Activated T-helper 1 cell treated with anti-CD3 and anti-CD28 coated beads, Interleukin-12 subunit alpha, Interleukin-12 subunit beta, Interleukin-2, Interleukin-4 antibody, amounts not matched to agents 30 ng/mL and 10 ng/mL and 1 ng/mL, durations not matched to agents 14 hours and 24 hours and 36 hours (primary cell): ENCODE results near the gene REEP3. TPM values are rescaled to one million over a fixed set of nuclear protein-coding genes. Genes with fewer than 3 reads are reported as not detected.
A peak's percentile ranks its signal among the peaks of the same experiment; 100 is the strongest.

Source experiments
- DNase-seq: peaks from one replicate; pipeline ENCODE4 v3.0.0; 2021; ENCODE audit warnings: low spot score
- H3K27ac Mint-ChIP-seq: one replicate; pipeline ENCODE4 v1.8.0; 2021; ENCODE audit warnings: mild to moderate bottlenecking, mixed read lengths
- H3K27me3 Mint-ChIP-seq: one replicate; pipeline ENCODE4 v1.8.0; 2022; ENCODE audit warnings: mild to moderate bottlenecking, moderate library complexity, mixed read lengths; ENCODE audit not compliant: insufficient read depth
- H3K36me3 Mint-ChIP-seq: one replicate; pipeline ENCODE4 v1.8.0; 2021; ENCODE audit warnings: low read depth, mixed read lengths
- H3K4me1 Mint-ChIP-seq: one replicate; pipeline ENCODE4 v1.8.0; 2021; ENCODE audit warnings: low read depth, mixed read lengths
- H3K4me3 Mint-ChIP-seq: one replicate; pipeline ENCODE4 v1.8.0; 2021; ENCODE audit warnings: mild to moderate bottlenecking, moderate library complexity, mixed read lengths
- H3K9me3 Mint-ChIP-seq: one replicate; pipeline ENCODE4 v1.8.0; 2021; ENCODE audit warnings: mixed read lengths
- intact Hi-C: fragments of 100-400 bp; cut with micrococcal nuclease; formaldehyde crosslinking; loops from one replicate; pipeline ENCODE4 v1.15.1; 2024
- total RNA-seq: library from RNA; stranded (reverse); gene quantifications from 2 replicates; pipeline ENCODE4 v1.2.3, GENCODE V29; 2022

REEP3 gene
- total RNA-seq, 1 donor from 2014 or later, result 28.2 TPM

DNA sequence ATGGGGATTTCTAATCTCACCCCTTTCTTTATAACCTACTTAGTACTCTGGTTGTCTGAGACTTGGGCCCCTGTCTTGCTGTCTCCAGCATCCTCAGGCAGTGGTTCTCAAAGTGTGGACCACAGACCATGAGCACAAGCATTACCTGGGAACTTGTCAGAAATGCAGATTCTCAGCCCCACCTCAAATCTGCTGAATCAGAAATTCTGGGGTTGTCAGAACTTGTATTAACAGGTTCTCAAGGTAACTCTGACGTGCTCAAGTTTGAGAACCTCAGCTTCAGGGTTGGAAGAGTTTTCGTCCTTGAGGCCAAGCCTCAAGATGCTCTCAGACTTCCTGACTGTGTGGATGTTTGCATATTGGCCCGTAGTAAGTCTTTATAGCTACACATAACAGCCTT lies 97.4 kb downstream of the REEP3 start:
- no peak for DNase-seq
- H3K27ac Mint-ChIP-seq, result no peak overlapping the region
- no peaks in the 10 kb centered on the region for H3K27me3 Mint-ChIP-seq
- H3K4me3 Mint-ChIP-seq, result no peak overlapping the region
- intact Hi-C loops, result no loop called here
- peaks cover 20% of the 10 kb centered on the region for H3K36me3 Mint-ChIP-seq
- no peaks in the 10 kb centered on the region for H3K9me3 Mint-ChIP-seq
- H3K4me1 Mint-ChIP-seq, result no peaks in the 10 kb centered on the region

DNA sequence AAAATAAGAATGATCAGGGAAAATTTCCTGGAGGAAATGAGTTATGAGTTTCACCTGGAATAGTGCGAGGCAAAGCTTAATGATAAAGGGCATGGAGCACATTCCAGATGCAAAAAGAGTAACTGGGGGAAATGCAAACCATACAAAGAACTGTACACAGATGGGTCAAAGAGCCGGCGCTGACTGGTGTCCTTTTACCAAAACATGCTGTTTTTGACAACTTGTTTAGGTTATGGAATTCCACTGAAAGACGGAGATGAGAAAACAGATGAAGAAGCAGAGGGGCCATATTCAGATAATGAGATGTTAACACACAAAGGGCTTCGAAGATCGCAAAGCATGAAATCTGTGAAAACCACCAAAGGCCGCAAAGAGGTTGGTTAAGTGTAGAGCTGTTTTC lies 98.2 kb downstream of the REEP3 start:
- peaks cover 19% of the 10 kb centered on the region for H3K36me3 Mint-ChIP-seq
- intact Hi-C loops, result no loop called here

DNA sequence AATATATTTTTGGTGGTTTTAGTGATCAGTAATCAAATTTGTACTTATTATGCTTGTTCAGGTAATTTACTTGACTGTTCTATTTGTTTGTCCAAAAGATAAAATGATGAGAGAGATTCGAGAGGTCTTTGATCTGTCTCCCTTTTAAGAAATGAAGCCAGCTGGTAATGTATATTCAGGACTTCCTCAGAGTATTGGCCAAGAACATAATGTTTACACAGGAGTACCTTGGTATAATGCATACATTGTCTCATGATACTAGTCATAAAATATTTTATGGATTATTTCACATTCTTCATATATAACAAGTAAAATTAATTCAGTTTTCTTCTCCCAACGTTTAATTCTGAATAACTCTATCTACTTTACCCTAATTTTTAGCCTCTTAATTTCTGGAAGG lies 100.9 kb downstream of the REEP3 start:
- Mint-ChIP-seq H3K4me1 (no peaks in the 10 kb centered on the region), H3K4me3 (no peak overlapping the region), H3K9me3 (no peaks in the 10 kb centered on the region), H3K27me3 (no peaks in the 10 kb centered on the region), H3K27ac (no peak overlapping the region), H3K36me3 (peaks cover 13% of the 10 kb centered on the region)
- no peak for DNase-seq
- intact Hi-C loops, result no loop called here

More for the DNA sequence above, 98.2 kb downstream of the REEP3 start:
- no peak for DNase-seq
- Mint-ChIP-seq H3K4me3 (no peak overlapping the region), H3K27me3 (no peaks in the 10 kb centered on the region), H3K27ac (no peak overlapping the region), H3K9me3 (no peaks in the 10 kb centered on the region), H3K4me1 (no peaks in the 10 kb centered on the region)

DNA sequence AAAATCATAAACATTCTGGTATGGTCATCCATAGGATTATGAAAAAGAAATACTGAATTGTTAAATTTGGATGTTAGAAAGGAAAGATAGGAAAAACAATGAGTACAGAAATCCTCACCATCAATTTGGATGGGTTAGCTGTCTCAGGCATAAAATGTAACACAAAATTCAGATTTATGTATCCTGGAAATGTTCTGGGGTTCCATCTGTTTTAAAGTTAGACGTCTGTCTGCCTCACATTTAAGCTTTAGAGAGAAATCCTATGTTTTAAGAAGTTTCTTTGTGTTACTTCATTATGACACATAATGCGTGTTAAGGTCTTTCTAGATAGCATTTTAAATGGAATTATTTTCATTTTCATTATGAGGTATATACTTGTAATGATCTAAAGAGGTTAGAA lies 103.5 kb downstream of the REEP3 start:
- Mint-ChIP-seq H3K4me1 (peaks cover 24% of the 10 kb centered on the region), H3K36me3 (peaks cover 7% of the 10 kb centered on the region), H3K27ac (no peak overlapping the region), H3K27me3 (no peaks in the 10 kb centered on the region), H3K4me3 (no peak overlapping the region), H3K9me3 (no peaks in the 10 kb centered on the region)
- DNase-seq, result no peak
- intact Hi-C loops, result loop anchor here (5.0 kb wide), 2 partner anchors 807 to 1357 kb away; partner anchors contain the start of genes EGR2 and RTKN2

DNA sequence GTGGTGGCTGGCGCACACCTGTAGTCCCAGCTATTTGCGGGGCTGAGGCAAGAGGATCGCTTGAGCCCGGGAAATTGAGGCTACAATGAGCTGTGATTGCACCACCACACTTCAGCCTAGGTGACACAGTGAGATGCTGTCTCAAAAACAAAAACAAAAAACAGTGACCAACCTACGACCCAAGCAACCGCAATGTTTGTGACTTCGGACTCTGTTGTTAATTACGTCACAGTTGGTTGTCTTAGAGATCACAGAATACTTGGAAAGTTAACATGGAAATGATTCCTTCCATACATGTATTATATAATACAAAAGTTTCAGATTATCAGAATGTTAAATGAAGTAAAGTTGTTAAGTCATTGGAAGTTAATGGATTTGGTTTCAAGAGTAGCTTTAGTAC lies 106.2 kb downstream of the REEP3 start:
- intact Hi-C loops, result loop anchor here (5.0 kb wide), 2 partner anchors 810 to 1360 kb away; partner anchors contain the start of genes EGR2 and RTKN2
- Mint-ChIP-seq H3K27ac (no peak overlapping the region), H3K27me3 (no peaks in the 10 kb centered on the region), H3K4me1 (peaks cover 37% of the 10 kb centered on the region), H3K36me3 (peaks cover under 1% of the 10 kb centered on the region), H3K4me3 (no peak overlapping the region), H3K9me3 (no peaks in the 10 kb centered on the region)
- no peak for DNase-seq

DNA sequence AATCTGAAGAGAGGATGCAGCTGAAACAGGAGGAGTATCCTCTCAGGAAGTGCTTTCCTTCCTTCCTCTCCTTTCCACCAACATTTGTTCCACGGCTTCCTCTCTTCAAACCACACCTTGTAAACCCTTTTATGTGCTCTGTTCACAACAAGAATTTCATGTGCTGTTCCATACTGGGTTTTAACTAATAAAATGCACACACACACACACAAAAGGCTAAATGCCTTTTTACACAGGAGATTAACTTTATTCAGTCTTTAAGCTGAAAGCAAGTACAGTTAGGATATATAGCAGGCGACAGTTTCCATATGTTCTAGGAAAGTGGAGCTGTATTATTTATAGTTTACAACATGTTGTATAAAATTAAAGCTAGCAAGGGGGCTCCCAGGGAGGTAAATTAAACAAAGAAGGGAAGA lies 106.7 kb downstream of the REEP3 start:
- Mint-ChIP-seq H3K4me1 (peaks cover 37% of the 10 kb centered on the region), H3K27ac (no peak overlapping the region), H3K27me3 (no peaks in the 10 kb centered on the region), H3K36me3 (no peaks in the 10 kb centered on the region), H3K4me3 (no peak overlapping the region), H3K9me3 (no peaks in the 10 kb centered on the region)
- DNase-seq, result no peak
- intact Hi-C loops, result loop anchor here (2.0 to 5.0 kb wide), 3 partner anchors 163 to 1361 kb away; partner anchors contain the start of genes EGR2, JMJD1C and RTKN2

DNA sequence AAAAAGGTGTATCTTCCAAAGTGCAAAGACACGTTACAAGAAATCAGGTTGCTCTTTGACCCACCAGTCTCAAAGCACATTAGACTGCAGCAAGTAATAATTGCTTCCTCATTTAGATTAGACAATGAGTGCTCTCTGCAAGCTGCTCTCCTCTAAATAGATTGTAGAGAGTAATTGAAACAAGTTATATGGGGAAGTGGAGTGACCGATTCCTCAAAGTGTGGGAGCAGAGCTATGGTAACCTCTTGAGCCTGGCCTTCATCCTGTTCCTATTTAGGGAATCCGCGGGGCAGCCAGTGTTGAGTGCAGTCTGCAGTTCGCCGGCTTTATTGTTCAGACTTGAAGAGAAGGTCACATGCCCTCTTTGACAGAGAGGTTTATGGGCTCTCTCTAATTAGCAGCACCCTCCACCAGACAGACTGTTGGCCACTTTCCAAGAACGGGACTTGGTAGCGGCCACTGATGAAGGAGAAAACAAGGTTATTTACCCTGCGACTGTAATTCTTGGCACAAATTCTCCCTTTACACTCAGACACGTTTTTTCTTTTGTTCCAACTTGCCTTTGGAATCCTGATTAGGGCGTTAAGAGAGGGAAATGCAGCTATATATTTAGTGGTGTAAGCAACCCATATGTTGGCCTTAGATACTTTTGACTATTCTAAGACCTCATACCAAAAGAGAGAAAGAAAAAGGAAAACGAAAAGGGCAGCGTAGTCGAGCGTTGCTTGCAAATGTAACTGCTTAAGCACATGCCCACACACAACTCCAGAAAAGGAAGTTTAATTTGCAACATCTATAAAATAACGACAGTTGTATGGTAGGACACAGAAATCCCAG lies 107.5 kb downstream of the REEP3 start:
- intact Hi-C loops, result loop anchor here (1.0 to 5.0 kb wide), 10 partner anchors 55 to 1361 kb away; partner anchors contain the start of genes EGR2, JMJD1C, NRBF2 and RTKN2
- peak overlapping the region; percentile 90 for H3K27ac Mint-ChIP-seq
- H3K4me1 Mint-ChIP-seq, result peaks cover 37% of the 10 kb centered on the region
- DNase-seq, result no peak
- H3K27me3 Mint-ChIP-seq, result no peaks in the 10 kb centered on the region
- H3K36me3 Mint-ChIP-seq, result no peaks in the 10 kb centered on the region
- no peaks in the 10 kb centered on the region for H3K9me3 Mint-ChIP-seq
- H3K4me3 Mint-ChIP-seq, result peak overlapping the region; percentile 89

DNA sequence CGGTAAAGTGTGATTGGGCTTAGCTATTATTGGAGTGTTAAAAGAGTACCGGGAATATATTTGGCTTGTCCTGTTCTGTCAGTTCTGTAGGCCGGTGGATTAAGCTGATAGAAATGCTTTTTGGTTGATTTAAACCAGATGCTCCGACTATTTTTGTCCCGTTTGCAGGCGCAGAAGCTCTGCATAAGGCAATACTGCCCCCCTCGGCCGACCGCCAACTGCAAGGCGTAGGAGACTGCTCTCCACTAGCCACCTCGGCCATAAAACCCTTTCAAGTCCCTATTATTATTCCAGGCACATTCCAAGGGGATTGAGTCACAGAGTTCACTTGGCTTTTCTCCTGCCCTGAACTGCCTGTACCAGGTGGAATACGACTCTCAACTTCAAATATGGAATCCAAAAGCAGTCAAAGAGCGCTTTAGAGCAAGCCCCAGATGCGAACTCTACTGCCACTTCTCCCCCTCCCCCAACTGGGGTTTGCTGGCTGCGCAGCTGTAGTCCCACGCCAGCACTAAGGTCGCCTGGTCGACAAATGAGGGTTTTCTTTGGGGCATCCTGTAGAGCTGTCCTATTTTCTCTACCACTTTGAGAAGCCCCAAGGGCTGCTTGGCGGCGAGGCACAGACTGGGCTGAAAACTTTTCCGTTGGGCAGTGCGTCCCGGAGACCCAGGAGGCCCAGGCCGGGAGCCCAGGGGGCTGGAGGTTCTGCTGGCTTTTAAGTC lies 108.3 kb downstream of the REEP3 start:
- no peaks in the 10 kb centered on the region for H3K27me3 Mint-ChIP-seq
- H3K4me3 Mint-ChIP-seq, result peak overlapping the region; percentile 89
- no peaks in the 10 kb centered on the region for H3K36me3 Mint-ChIP-seq
- intact Hi-C loops, result loop anchor here (1.0 to 5.0 kb wide), 12 partner anchors 56 to 1362 kb away; partner anchors contain the start of genes EGR2, JMJD1C, NRBF2 and RTKN2
- DNase-seq, result peak; percentile 71
- peaks cover 37% of the 10 kb centered on the region for H3K4me1 Mint-ChIP-seq
- H3K27ac Mint-ChIP-seq, result peak overlapping the region; percentile 90
- H3K9me3 Mint-ChIP-seq, result no peaks in the 10 kb centered on the region

DNA sequence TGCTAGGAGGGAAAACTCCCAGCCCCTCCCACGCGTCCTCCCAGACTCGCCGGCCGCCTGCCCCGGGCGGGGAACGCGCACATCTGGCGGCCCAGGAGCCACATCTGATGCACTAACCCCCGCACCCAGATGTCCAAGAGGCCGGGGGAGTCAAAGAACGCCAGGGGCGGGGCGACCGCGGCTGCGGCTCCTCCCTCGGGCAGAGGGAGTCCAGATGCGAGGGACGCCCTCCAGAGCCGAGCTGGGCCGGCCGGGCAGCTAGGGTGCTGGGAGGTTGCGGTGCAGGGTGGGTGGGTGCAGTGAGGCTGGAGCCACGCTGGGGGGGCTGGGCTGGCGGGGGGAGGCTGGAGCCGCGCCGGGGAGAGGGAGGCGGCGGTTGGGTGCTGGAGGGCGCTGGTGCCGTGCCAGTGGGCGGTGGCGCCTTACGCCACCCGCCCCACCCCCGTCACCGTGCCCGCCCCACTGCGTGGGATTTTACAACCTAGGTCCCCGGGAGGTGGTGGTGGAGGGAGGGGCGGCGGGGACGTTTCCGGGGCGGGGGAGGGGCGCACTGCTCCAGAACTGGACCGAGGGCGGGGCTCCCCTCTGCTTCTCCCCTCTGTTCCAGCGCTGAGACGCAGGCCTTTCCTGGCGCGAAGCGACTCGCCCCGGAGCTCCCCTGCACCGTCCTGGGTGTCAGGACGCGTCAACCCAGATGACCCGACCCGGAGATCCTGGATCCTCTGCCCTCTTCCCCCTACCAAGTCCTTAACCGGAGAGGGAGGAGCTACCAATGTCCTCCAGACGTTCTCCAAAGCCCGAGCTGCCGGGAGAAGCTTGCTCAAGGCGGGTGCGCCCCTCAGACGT lies 109.1 kb downstream of the REEP3 start:
- no peaks in the 10 kb centered on the region for H3K36me3 Mint-ChIP-seq
- H3K27ac Mint-ChIP-seq, result peak overlapping the region; percentile 90
- H3K4me3 Mint-ChIP-seq, result peak overlapping the region; percentile 89
- no peaks in the 10 kb centered on the region for H3K27me3 Mint-ChIP-seq
- peaks cover 37% of the 10 kb centered on the region for H3K4me1 Mint-ChIP-seq
- H3K9me3 Mint-ChIP-seq, result no peaks in the 10 kb centered on the region
- intact Hi-C loops, result loop anchor here (1.0 kb wide), 2 partner anchors 77 to 361 kb away; no protein-coding TSS in a partner anchor
- DNase-seq, result peak; percentile 68

DNA sequence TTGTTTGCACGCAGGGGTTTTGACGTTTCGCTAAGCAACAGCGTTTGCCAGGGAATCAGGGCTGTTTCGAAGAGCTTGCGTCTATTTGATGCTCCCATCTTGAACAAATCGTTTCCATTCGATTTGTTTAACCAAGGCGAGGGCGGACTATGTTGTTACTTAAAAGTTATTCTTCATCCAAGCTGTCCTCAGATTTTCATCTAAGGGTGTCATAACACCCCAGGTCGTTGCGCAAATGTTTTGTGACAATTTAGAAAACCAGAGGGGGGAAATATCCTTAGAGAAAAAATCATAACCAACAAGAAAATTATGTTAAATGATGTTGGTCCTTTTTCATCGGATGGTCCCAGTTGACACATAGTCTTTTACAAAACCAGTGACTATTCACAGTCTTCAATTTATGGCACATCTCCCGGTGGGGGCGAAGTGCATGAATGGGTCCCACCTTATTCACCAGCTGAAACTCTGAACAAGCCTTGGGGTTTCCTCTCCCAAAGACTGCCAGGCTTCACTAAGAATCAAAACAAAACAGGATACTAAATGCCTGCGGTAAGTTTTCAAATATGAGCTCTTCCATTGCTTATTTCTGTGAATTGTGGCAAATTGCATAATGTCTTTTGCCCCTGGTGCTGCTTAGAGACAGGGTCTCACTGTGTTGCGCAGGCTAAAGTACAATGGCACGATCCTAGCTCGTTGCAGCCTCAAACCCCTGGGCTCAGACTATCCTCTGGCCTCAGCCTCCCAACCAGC lies 109.9 kb downstream of the REEP3 start:
- Mint-ChIP-seq H3K36me3 (no peaks in the 10 kb centered on the region), H3K27me3 (no peaks in the 10 kb centered on the region), H3K4me3 (peak overlapping the region; percentile 89), H3K4me1 (peaks cover 37% of the 10 kb centered on the region), H3K9me3 (no peaks in the 10 kb centered on the region), H3K27ac (peak overlapping the region; percentile 85)
- no peak for DNase-seq
- intact Hi-C loops, result loop anchor here (1.0 kb wide), 2 partner anchors 76 to 362 kb away; no protein-coding TSS in a partner anchor

DNA sequence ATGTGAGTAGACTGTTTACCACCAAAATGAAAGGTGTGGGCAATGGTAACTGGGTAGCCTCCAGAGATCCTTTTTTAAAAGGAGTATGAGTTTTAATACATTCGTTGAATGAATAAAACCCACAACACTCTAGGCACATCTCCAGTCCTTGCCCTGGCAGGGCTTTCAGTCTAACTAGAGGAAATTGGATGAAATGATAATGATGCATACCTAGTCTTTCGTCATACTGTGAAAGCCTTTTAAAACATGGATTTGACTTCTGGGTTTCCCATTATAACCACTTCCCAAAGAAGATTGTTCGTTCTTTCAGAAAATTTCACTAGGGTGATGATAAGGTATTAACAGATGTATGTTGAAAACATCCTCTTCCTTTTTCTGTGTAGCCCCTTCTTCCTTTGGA lies 110.8 kb downstream of the REEP3 start:
- H3K27ac Mint-ChIP-seq, result no peak overlapping the region
- H3K36me3 Mint-ChIP-seq, result no peaks in the 10 kb centered on the region
- H3K4me3 Mint-ChIP-seq, result peak overlapping the region; percentile 89
- H3K27me3 Mint-ChIP-seq, result no peaks in the 10 kb centered on the region
- no peak for DNase-seq
- peaks cover 37% of the 10 kb centered on the region for H3K4me1 Mint-ChIP-seq
- no peaks in the 10 kb centered on the region for H3K9me3 Mint-ChIP-seq
- intact Hi-C loops, result no loop called here
